ENCODE results near the gene HIRA.

The HIRA gene

DNA sequence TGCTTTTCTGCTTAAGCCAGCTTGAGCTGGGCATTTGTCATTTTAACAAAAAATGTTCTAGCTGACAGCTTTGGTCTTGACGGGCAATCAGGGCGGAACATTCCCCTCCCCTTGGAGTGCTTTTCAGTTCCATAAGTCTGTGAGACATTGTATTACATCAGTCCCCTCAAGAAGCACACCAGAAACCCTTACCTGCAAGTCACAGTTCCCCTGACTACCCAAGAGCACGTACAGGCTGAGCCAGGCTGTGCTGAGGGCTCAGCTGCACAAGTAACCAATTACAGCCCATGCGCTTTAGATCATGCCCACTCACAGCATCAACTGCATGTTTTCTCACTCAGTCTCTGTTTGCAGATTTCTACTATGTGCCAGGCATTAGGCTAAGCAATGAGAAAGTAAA lies 19.1 kb downstream of the HIRA start:
- in situ Hi-C loops (cut with HindIII; ENCODE audit: low sequenced_read_pairs) = no loop called here

DNA sequence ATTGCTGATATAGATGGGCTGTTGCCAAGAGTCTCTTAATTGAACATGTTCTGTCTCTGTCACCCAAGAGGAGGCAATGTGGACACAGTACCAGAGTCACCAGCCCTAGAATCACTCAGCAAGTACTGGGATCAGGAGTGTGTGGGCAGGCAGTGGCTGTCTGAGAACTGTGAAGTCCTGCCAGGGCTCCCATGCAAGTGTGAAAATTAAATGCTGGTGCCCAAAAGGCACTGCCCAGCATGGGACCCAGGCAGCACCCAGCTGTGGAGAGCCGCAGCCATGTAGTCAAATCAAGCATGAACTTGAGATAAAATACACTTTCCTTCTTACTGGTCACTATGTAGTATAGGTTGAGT lies 19.9 kb downstream of the HIRA start:
- in situ Hi-C loops (cut with HindIII; ENCODE audit: low sequenced_read_pairs) = no loop called here

DNA sequence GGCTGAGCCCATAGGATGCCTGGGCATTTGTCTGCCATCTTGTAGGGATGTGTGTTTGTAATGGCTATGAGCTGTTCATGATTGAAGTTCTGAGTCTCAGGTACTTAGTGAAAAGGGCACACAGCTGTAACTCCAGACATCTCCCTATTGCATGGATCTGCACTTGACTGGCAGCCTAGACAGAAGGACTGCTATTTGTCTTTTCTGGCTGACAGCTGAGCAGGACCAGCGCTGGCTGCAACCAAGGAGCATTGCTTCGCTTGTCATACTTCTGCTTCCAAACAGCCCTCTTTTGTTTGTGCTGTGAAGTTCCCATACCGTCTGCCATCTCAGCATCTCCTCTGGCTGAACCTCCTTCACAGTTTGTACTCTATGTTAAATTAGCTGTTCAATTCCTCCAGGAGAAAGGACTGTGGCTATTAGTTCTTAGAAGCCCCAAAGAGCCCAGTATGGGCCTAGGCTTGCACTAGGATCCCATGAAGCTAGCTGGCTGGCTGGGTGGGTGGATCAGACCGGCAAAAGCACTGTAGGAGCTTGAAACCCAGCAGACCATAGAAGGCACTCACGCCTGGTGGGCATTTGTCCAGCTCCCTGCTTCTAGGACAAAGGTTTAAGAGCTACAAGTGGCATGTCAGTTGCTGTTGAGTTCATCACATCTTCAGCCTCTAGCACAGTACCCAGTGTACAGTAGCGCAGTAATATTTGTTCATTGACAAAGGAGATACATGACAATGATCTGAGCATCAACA lies 20.4 kb downstream of the HIRA start:
- in situ Hi-C loops (cut with HindIII; ENCODE audit: low sequenced_read_pairs) = no loop called here

DNA sequence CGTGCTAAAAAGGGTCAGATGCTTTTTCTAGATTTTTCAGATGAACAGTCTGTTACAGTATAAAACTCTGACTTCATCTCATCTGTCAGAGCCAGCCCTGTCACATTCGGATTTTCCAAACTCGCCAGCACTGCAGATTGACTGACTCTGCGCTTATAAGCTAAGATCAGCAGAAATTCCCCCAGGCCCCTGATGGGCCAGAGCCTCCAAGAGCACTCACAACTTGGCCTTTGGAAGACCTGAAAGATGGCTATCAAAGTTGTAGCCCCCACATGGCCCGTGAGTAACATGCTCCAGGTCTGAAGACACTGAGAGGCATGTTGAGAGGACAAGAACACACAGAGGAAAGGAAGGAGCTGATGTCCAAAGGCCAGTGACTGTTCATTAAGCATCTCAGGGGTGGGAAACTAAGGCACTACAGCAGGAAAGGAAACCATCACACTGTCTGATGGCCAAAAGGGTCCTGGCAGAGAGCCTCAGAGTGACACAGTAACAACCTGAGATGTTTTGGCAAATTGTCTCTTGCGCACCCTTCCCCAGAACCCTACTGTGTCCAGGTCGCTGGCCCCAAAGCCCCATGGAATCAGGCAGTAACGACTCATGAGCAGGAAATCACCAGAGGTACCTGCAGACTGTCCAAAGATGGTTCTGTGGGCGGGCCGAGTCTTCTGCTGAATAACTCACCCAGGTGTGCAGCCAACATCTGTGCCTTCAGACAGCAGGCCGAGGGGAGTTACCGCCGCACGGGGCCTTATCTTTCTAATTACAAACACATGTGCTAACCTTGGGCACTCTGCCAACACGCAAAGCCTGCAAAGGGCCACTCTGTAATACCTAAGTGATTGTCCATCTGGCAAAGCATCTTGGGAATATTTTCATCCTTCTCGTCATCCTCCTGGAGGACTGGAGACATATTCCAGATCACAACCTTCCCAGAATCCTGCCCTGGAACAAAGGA lies 23.6 kb downstream of the HIRA start:
- in situ Hi-C loops (cut with HindIII; ENCODE audit: low sequenced_read_pairs) = no loop called here

DNA sequence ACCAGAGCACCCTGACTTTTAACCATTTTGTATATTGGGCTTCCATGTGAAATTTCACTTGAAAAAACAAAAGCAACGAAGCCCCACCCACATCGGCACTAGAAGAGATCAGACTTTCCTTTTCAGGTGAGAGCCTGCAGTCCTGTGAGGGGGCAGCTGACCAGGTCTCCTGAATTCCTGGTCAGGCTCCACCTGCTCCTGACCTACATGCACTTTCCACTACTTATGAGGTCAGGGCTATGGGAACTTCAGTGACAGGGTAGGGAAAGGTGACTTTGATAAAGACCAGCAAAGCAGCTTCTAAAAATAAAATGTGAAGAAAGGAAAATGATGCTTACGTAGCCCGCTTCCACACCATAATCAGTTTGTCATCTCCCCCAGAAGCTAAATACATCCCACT lies 24.7 kb downstream of the HIRA start:
- in situ Hi-C loops (cut with HindIII; ENCODE audit: low sequenced_read_pairs) = no loop called here

DNA sequence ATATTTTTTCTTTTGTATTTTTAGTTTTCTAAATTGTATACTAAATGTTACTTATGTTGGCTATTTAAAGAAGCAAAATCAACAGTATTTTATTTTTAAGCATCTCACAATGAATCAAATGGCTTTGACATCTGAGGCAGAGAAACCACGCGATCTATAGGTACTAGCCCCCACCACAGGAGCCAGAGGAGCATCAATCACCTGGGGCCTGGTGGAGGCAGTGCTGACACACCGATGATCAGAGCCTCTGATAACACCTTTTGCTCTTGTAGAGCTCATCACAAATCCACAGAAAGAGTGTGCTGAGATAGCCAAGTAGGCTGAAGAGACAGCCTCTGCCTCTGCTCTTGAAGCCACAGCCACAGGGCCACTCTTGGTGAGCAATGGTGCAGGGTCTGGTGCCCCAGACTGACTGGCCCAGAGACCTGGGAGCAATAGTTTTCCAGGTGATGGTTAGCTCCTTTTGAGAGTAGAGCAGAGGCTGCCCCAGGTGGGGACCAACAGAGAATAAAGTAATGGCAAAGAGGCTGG lies 25.2 kb downstream of the HIRA start:
- in situ Hi-C loops (cut with HindIII; ENCODE audit: low sequenced_read_pairs) = no loop called here

DNA sequence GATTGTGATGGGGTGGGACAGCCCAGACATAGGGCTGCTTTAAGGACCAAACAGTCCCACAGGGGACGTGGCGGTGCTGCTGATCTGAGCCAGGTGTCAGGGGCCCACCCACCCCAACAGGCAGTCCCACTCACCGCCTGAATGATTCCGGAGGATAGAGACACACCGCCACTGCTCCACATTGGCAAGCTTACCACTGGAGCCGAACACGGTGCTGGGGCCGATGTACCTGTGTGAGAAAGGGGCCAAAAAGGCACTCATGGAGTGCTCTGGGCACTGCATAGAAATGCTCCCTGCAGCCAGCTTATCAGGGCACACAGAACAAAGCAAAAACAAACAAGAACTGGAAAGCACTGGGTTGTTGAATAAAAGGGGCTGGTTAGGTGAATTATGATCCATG lies 25.9 kb downstream of the HIRA start:
- in situ Hi-C loops (cut with HindIII; ENCODE audit: low sequenced_read_pairs) = no loop called here

DNA sequence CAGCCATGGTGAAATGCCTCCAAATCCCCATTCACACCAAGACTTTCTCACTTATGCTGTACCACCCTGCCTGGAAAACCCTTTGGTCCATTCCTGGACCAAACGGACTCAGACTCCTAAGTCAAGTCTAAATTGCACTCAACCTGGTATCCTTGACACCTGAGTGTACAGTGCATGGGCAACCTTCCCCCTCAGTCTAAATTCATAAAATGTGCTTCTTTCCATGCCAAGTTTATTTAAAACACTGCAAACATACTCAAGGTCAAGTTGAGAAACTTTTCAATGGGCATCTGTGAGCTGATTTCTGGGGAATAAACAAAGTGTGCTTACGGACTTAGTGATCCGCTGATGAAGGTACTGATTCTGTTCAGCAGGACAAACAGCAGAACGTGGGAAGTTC lies 26.4 kb downstream of the HIRA start:
- in situ Hi-C loops (cut with HindIII; ENCODE audit: low sequenced_read_pairs) = no loop called here

DNA sequence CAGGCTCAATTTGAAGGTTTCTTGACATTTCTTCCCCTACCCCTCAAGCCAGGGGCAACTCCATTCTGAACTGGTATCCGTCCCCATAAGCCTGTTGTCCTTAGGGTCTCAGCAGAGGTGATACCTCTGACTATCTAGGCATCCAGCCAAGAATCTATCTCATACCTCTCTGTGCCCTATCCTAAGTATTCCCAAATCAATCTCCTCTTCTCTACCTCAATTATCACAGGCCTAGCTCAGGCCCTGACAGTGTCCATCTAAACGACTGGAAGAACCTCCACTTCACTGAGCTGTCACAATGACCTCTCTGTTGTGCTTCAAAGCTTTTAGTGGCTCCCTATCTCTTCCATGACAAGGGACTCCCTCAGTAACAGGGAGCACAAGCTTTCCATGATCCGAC lies 26.9 kb downstream of the HIRA start:
- in situ Hi-C loops (cut with HindIII; ENCODE audit: low sequenced_read_pairs) = no loop called here

DNA sequence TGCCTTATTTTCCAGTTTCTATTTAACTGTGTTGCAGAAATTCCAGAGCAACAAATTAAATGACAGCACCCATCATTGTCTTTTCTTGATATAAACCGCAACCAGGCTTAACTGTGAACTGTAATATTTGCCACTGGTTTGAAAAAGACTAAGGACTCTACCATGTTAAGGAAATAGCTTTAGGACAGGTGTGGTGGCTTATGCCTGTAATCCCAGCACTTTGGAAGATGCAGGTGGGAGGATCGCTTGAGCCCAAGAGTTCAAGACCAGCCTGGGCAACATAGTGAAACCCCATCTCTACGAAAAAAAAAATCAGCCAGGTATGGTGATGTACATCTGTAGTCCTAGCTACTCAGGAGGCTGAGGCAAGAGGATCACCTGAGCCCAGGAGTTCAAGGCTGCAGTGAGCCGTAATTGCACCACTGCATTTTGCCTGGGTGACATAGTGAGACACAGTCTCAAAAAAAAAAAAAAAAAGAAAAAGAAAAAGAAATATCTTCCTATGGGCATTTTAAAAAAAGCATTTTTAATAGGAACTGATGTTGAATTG lies 28.8 kb downstream of the HIRA start:
- in situ Hi-C loops (cut with HindIII; ENCODE audit: low sequenced_read_pairs) = no loop called here

DNA sequence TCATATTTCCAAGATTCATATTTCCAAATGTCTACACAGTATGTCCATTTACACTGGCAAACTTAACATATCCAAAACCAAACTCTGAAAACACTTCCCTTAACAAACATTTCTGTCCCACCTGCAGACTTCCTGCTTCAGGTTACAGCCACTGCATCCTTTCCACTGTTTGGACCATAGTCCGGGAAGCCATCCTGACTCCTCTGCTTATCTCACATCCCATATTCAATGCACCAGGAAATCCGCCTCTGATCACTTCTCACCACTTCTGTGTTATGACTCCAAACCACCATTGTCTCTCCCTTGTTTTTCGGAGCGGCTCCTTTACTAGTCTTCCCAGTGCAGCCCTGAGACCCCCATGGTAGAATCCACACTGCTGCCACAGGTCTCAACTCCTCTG lies 30.1 kb downstream of the HIRA start:
- in situ Hi-C loops (cut with HindIII; ENCODE audit: low sequenced_read_pairs) = no loop called here

DNA sequence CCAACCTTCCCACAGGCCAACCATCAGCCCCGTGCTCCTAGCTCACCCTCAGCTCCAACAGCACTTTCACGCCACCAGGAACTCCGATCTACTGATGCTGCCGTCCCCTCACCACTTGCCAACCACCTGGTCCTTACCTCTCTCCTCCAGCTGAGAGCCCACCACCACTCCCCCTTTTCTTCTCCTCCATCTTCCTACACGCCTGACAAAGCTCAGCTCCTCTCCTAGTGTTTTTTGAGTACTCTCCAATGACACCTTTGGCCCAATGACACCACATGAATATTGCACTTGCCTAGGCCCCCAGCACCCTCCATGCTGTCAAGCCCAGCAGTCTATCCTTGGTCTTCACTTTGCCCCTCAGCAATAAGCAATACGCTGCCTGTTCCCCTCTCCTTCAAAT lies 30.7 kb downstream of the HIRA start:
- in situ Hi-C loops (cut with HindIII; ENCODE audit: low sequenced_read_pairs) = no loop called here

DNA sequence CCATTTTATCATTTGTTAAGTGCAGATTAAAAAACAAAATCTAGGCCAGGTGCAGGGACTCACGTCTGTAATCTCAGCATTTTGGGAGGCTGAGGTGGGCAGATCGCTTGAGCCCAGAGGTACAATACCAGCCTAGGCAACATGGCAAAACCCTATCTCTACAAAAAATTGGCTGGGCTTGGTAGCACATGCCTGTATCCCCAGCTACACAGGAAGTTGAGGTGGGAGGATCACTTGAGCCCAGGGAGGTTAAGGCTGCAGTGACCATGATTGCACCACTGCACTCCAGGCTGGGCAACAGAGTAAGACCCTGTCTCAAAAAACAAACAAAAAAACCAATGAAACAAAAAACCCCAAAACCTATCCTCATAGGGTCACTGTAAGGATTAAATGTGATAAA lies 32.9 kb downstream of the HIRA start:
- in situ Hi-C loops (cut with HindIII; ENCODE audit: low sequenced_read_pairs) = loop anchor here (5.0 kb wide), 1 partner anchor 181 kb away; no protein-coding TSS in a partner anchor

DNA sequence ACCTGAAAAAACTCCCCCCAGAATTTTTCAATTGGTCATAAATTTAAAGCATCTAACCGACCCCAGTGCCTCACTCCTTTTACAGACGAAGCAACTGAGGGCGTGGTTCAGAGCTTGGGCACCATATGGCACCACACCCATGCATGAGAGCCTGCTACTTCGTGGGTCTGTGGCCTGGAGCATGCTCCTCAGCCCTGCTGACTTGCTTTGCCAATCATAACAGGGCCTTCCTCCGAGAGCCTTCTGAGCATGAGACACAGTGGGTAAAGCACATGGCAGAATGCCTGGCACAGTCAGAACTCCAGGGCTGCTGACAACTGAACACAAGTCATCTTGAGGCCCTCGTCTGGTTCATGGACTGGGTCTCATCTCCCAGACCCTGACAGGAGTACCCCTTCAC lies 33.3 kb downstream of the HIRA start:
- in situ Hi-C loops (cut with HindIII; ENCODE audit: low sequenced_read_pairs) = loop anchor here (5.0 kb wide), 1 partner anchor 181 kb away; no protein-coding TSS in a partner anchor

DNA sequence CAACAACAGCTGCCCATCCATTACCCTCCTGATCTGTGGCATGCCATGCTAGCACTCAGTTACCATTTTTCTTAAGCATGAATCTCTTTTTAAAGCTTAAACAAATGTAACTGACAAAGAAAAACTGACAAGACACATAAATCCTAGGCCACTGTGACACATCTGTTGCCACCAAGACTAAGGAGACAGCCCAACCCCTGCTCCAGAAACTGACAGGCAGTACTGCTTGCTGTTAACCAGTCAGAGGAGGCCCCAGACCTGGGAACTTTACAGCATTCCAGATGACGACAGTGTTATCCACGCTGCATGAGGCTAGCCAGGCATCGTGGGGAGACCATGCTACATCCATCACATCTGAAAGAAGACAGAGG lies 33.8 kb downstream of the HIRA start:
- in situ Hi-C loops (cut with HindIII; ENCODE audit: low sequenced_read_pairs) = loop anchor here (5.0 kb wide), 1 partner anchor 180 kb away; no protein-coding TSS in a partner anchor

DNA sequence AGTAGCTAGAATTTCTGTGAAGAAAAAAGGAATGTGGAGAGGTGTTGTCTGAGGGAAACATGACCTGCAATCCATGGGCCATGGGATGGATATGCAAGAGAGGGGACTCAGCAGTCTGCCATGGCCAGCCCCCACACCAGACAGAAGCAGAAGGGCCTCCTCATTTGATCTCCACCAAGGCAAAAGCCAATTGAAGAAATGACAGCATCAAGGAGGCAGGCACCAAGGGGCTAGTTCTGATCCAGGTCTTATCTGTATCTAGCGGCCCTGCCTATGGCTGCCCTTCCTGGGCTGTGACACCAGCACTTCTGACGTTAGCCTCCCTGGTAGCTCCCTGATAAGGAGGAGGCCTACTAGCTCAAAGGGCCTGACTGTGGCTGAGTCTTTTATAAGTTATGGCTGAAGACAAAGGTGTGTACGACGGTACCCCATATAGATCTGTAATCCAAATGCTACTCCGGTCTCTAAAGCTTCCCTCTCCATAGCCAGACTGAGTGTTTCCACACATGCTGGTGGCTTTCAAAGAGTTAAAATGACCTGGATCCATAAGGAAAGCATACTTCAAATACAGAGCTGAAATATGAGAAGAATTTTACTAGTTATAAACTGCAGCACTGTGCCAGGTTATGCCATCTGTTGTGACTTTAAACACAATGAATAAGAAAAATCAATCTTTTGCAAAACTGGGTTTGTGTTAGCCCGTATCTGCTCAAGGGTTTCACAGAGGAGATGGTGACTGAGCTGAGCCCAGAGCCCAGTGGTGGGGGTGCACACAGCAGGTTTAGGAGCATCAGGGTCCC lies 34.4 kb downstream of the HIRA start:
- in situ Hi-C loops (cut with HindIII; ENCODE audit: low sequenced_read_pairs) = loop anchor here (5.0 kb wide), 1 partner anchor 180 kb away; no protein-coding TSS in a partner anchor

DNA sequence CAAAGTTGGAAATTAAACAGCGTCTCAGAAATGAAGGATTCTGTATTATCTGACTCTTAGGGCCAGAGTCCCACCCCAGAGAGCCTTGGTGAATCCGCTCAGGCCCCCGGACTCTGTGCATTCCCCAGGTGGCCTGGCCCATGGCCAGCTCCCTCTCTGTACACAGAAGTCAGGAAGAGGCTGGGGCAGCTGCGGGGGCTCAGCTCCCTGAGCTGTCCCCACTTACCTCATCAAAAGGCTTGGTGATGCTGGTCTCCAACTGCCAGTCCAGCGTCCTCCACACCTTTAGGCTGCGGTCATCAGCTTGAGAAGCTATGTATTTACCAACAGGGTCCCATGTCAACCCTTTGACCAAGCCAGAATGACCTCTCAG lies 35.0 kb downstream of the HIRA start:
- in situ Hi-C loops (cut with HindIII; ENCODE audit: low sequenced_read_pairs) = loop anchor here (5.0 kb wide), 1 partner anchor 179 kb away; no protein-coding TSS in a partner anchor

DNA sequence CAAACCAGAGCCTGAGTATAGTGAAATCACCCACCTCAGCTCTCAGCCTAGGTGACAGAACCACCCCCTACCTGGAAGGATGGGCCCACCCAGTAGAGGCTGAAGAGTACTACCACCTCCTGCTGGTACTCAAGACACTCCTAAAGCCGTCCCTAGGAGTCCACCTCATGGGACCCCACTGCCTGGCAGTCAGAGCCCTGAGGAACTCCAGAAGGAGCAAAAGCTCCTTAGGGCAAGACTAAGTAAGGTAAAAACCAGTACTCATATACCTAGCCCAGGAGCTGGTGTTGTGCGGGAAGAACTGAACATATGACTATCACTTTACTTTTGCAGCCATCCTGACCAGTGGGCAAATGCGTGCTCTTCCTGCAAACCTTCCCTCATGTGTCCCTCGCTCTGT lies 36.3 kb downstream of the HIRA start:
- in situ Hi-C loops (cut with HindIII; ENCODE audit: low sequenced_read_pairs) = loop anchor here (5.0 kb wide), 1 partner anchor 178 kb away; no protein-coding TSS in a partner anchor

DNA sequence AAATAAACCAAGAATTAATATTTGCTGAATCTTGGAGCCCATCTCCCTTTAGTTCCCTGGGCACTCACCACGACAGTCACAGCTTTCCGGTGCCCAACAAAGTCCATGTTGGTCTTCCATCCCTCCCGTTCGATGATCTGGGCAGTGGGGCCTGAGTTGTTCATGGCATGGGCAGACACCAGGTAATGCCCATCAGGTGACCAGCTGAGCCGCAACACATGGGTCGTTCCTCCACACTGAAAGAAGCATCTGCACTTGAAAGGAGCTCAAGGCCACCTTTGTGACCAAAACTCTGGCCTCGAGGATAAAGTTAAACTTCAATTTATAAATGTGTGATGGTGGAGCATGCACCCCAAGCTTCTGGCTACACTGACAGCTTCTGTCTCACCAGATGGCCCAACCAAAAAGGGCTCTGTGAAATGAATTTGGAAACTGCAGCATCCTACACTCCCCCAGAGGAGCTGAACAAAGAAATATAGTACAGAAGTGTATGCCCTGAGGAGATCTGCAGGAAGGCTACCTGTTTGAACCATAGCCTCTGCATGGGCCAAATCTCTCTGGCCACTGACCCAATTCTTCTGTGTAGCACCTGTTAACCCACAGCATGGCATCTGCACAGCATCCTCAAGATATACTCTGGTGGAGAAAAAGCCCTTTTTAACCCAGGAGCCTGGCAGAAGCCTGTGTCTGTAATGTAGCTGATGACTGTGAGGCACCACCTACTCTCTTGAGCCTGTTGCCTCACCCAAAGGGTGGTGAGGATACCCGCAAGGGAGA lies 37.1 kb downstream of the HIRA start:
- in situ Hi-C loops (cut with HindIII; ENCODE audit: low sequenced_read_pairs) = loop anchor here (5.0 kb wide), 1 partner anchor 177 kb away; no protein-coding TSS in a partner anchor

DNA sequence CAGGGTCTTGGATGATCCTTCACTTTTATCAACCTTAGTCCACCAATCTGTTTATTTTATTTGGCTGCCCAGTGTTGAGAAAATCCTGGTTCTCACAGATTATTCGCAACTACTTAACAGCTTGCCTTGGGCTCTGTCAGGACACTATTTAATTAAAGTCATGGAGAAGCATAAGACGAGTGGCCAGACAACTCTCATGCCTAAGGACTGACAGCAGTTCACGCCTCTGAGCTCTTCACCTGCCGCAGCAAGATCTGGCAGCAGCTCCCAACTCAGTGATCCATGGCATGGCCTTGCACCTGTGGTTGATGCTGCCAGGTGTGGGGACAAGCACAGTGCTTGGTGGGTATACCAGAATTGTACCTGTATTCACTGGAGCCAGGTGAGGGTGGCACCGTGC lies 37.8 kb downstream of the HIRA start:
- in situ Hi-C loops (cut with HindIII; ENCODE audit: low sequenced_read_pairs) = no loop called here
